ENCODE data around the gene TPPP3. TPM values are rescaled to one million over a fixed set of nuclear protein-coding genes. Genes with fewer than 3 reads are reported as not detected.

Gene TPPP3
- not detected in 2 replicates for total RNA-seq

DNA sequence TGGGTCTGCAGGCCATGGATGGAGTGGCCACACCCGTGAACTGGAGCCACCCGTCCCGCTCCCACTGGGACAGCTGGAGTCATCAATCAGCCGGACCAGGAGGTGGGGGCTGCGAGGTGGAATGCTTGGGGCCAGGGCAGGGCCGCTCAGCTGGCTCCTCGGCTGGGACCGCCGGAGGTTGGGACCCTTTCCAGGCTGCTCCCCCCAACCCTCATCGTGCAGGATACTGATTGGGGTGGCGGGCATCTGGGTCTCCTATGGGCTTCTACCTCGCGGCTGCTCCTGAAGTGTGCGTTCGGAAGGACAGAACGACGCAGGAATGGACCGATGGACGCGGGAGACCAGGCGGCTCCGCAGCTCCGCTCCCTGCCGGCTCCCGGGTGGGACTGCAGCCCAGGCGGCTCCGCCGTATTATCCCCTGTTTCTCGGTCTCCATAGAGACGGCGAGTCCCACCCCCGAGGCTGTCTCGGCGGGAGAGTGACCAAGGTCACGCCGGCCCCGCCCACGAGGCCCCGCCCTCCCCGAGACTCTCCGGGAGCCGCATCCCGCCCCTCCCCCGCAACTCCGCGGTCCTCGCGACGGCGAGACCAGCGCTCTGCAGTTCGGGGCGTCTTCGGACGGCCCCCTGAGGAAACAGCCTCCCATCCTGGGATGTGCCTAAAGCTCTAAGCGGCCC is at the start of gene TPPP3:
Gene TPPP3, minus strand, starts transcription at position 388 of the 677 bp plus-strand sequence. CDS start 2,387 bp downstream, outside the sequence.
- Mint-ChIP-seq H3K36me3 (ENCODE audit: low read depth) (no peaks in the 10 kb centered on the region), H3K4me3 (no peak within 1 kb of the TSS)
- intact Hi-C loops (cut with micrococcal nuclease), result loop anchor here (5.0 kb wide), 1 partner anchor 41 kb away; no protein-coding TSS in a partner anchor

DNA sequence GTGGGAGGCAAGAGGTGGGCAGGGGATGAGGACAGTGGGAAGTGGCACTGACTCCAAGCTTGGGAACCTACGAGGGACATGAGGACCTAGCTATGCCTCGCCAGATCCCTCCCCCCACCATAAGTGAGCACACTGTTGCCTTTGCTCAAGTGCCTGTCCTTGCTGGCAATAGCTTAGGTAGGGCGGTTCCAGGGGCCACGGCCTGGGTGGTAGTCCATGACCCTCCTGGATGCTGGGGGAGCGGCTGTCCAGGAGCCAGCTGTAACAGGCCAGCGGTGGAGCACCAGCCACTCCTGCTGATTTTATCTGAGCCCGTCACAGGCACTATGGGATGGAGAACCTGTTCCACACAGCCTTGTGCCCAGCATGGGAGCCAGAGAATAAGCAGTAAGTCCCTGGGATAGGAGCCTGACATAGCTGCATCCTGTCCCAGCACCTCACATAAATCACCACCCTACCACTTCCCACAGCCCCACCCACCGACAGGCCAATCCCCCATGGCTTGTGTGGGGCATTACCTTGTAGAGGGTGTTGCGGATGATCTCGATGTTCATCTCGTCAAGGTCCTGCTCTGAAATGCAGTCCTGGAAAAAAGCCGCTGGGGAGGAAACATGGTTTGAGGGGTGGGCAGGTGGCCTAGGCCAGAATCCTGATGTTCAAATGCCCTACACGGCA is 49.4 kb upstream of the TPPP3 start:
- Mint-ChIP-seq H3K36me3 (ENCODE audit: low read depth) (peaks cover 9% of the 10 kb centered on the region), H3K27ac (no peak overlapping the region), H3K27me3 (ENCODE audit: insufficient read depth) (no peaks in the 10 kb centered on the region), H3K4me1 (ENCODE audit: low read depth) (peaks cover 5% of the 10 kb centered on the region), H3K4me3 (no peak overlapping the region), H3K9me3 (no peaks in the 10 kb centered on the region)
- no peak for DNase-seq (ENCODE audit: low spot score)
- intact Hi-C loops (cut with micrococcal nuclease), result no loop called here

More for the DNA sequence above, at the start of gene TPPP3:
- peak; percentile 24 for DNase-seq (ENCODE audit: low spot score)
- Mint-ChIP-seq H3K27ac (peak within 1 kb of the TSS; percentile 48), H3K9me3 (no peaks in the 10 kb centered on the region), H3K4me1 (ENCODE audit: low read depth) (peaks cover 6% of the 10 kb centered on the region), H3K27me3 (ENCODE audit: insufficient read depth) (peaks cover 33% of the 10 kb centered on the region)

DNA sequence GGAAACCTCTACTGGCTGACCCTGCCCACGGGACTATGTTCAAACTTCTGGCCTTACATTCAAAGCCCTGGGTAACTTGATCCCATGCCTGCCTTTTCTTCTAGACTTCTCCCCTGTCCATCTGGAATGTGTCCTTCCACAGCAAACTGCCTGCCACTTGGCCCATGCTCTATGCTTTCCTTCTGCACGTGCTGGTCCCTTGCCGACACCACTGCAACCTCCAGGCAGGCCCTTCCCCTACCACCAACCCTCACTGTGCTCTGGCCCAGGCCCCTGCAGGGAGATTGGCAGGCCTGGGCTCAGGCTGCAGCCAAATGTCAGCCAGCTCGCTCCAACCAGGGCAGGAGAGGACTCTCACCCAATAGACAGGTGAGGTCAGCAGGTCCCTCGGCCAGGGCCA is 48.6 kb upstream of the TPPP3 start:
- Mint-ChIP-seq H3K4me1 (ENCODE audit: low read depth) (no peaks in the 10 kb centered on the region), H3K27ac (no peak overlapping the region), H3K4me3 (no peak overlapping the region), H3K36me3 (ENCODE audit: low read depth) (peaks cover 10% of the 10 kb centered on the region), H3K27me3 (ENCODE audit: insufficient read depth) (no peaks in the 10 kb centered on the region), H3K9me3 (no peaks in the 10 kb centered on the region)
- no peak for DNase-seq (ENCODE audit: low spot score)
- intact Hi-C loops (cut with micrococcal nuclease), result no loop called here

DNA sequence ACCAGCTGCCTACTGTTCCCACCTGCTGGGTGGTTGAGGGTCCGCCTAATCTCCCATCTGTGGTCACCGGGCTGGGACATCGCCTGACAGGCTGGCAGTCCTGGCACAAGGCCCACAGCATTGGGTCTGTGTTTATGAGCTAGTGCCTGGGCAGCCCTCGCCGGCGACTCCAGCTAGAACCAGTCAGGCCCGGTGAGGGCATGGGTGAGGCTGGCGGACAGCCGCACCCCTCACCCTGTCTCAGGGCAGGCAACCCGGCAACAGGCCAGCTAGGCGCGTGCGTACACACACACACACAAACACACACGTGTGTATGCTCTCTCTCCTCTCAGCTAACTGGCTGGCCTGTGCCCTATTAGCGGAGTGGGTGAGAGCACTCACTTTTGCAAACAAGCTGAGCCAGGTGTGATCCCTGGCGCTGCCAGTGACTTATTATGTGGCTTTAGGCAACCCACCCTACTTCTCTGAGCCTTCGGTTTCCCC is 48.0 kb upstream of the TPPP3 start:
- H3K27me3 Mint-ChIP-seq (ENCODE audit: insufficient read depth), result no peaks in the 10 kb centered on the region
- no peak overlapping the region for H3K4me3 Mint-ChIP-seq
- DNase-seq (ENCODE audit: low spot score), result no peak
- H3K4me1 Mint-ChIP-seq (ENCODE audit: low read depth), result no peaks in the 10 kb centered on the region
- peaks cover 10% of the 10 kb centered on the region for H3K36me3 Mint-ChIP-seq (ENCODE audit: low read depth)
- H3K9me3 Mint-ChIP-seq, result no peaks in the 10 kb centered on the region
- intact Hi-C loops (cut with micrococcal nuclease), result no loop called here
- no peak overlapping the region for H3K27ac Mint-ChIP-seq

DNA sequence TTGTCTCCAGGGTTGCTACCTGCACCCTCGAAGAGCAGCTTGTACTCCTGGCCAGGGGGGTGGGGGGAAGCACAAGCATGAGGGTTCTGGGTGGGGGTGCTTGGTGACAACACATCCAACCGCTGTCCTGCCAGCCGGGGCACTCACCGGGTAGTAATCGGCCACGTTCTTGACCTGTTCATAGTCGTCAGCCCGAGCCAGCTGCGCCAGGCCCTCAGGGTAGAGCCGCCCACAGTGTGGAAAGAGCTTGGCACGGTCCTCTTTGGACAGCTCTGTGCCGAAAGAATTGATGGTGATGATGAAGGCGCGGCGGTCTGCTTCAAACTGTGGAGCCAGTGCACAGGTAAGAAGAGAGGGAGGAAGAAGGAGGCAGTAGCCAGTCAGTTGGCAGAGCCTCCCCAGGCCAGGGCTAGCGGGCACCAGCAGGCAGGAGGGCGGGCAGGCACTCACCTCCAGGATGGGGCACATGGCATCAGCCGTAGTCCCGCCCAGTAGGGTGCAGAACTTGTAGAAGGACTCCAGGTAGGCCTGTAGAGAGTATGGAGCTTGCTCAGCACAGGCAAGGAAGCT is 45.6 kb upstream of the TPPP3 start:
- Mint-ChIP-seq H3K27me3 (ENCODE audit: insufficient read depth) (no peaks in the 10 kb centered on the region), H3K4me3 (no peak overlapping the region), H3K36me3 (ENCODE audit: low read depth) (peaks cover 10% of the 10 kb centered on the region), H3K27ac (no peak overlapping the region), H3K9me3 (no peaks in the 10 kb centered on the region), H3K4me1 (ENCODE audit: low read depth) (no peaks in the 10 kb centered on the region)
- DNase-seq (ENCODE audit: low spot score), result no peak
- intact Hi-C loops (cut with micrococcal nuclease), result no loop called here

DNA sequence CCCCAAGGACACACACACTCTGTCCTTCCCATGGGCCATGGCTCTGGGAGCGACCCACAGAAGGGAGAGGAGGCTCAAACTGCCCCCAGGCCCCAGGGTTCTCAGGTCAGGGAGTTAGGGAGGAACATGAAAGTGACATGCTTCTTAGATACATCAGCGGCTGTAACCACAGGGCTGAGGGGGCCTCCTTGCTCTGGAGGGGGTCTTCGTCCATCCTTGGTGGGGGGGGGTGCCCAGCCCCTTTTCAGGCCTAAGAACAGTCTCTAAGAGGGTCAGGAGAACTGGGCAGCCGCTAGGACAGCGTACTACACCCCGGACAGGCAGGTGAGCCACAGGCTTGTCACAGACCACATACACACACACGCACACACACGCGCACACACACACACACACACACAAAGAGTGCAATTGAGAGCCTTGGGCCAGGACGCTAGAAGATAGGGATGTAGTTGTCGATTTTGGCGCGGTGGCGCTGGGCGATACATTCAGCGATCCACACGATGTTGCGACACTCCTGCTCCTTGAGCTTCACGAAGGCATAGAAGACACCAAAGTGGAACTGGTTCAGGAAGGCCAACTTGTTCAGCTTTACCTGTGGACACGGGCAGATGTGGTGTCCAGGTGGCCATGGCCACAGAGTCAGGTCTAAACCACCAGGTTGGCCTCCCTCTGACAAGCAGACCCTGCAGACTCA is 44.9 kb upstream of the TPPP3 start:
- Mint-ChIP-seq H3K36me3 (ENCODE audit: low read depth) (peaks cover 12% of the 10 kb centered on the region), H3K4me3 (no peak overlapping the region), H3K4me1 (ENCODE audit: low read depth) (no peaks in the 10 kb centered on the region), H3K9me3 (no peaks in the 10 kb centered on the region), H3K27me3 (ENCODE audit: insufficient read depth) (no peaks in the 10 kb centered on the region), H3K27ac (no peak overlapping the region)
- no peak for DNase-seq (ENCODE audit: low spot score)
- intact Hi-C loops (cut with micrococcal nuclease), result no loop called here

DNA sequence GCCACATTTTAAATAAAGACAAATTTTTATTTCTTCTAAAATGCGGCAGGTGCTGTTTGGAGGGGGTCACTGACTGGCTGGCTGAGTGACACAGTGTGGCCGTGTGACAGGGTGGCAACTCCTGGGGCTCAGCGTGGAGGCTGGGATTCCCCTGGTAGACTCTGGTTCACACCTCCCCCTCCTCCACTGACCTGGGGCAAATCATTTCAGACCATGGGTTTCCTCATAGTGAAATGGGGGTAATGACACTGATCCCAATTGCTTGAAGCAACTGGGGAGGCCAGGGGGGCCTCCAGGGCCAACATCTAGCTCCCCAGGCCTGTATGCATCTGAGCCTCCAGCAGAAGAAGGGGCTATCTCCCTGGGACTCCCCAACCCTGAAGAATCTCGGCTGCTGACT is 44.2 kb upstream of the TPPP3 start:
- Mint-ChIP-seq H3K4me1 (ENCODE audit: low read depth) (no peaks in the 10 kb centered on the region), H3K4me3 (no peak overlapping the region), H3K9me3 (no peaks in the 10 kb centered on the region), H3K27ac (peak overlapping the region; percentile 7), H3K36me3 (ENCODE audit: low read depth) (peaks cover 12% of the 10 kb centered on the region), H3K27me3 (ENCODE audit: insufficient read depth) (peaks cover under 1% of the 10 kb centered on the region)
- DNase-seq (ENCODE audit: low spot score), result no peak
- intact Hi-C loops (cut with micrococcal nuclease), result no loop called here

DNA sequence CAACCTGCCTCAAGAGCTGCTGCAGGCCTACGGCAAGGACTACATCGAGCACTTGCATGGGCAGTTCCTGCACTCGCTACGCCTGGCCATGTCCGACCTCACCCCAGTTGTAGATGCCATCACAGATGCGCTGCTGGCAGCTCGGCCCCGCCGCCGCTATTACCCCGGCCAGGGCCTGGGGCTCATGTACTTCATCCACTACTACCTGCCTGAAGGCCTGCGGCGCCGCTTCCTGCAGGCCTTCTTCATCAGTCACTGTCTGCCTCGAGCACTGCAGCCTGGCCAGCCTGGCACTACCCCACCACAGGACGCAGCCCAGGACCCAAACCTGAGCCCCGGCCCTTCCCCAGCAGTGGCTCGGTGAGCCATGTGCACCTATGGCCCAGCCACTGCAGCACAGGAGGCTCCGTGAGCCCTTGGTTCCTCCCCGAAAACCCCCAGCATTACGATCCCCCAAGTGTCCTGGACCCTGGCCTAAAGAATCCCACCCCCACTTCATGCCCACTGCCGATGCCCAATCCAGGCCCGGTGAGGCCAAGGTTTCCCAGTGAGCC is 43.4 kb upstream of the TPPP3 start:
- no peak overlapping the region for H3K27ac Mint-ChIP-seq
- peaks cover 12% of the 10 kb centered on the region for H3K36me3 Mint-ChIP-seq (ENCODE audit: low read depth)
- H3K4me3 Mint-ChIP-seq, result no peak overlapping the region
- no peaks in the 10 kb centered on the region for H3K9me3 Mint-ChIP-seq
- peaks cover 6% of the 10 kb centered on the region for H3K27me3 Mint-ChIP-seq (ENCODE audit: insufficient read depth)
- intact Hi-C loops (cut with micrococcal nuclease), result no loop called here
- H3K4me1 Mint-ChIP-seq (ENCODE audit: low read depth), result peaks cover under 1% of the 10 kb centered on the region
- DNase-seq (ENCODE audit: low spot score), result no peak

DNA sequence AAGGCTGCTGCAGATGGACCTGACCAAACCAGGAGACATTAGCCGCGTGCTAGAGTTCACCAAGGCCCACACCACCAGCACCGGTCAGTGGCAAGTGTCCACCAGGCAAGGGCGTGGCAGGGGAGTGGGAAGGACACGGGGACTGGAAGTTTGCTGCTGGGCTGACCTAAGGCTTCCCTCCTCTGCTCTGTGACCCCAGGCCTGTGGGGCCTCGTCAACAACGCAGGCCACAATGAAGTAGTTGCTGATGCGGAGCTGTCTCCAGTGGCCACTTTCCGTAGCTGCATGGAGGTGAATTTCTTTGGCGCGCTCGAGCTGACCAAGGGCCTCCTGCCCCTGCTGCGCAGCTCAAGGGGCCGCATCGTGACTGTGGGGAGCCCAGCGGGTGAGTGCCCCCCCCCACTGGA is 42.5 kb upstream of the TPPP3 start:
- H3K4me3 Mint-ChIP-seq, result no peak overlapping the region
- no peaks in the 10 kb centered on the region for H3K9me3 Mint-ChIP-seq
- H3K4me1 Mint-ChIP-seq (ENCODE audit: low read depth), result peaks cover 4% of the 10 kb centered on the region
- intact Hi-C loops (cut with micrococcal nuclease), result no loop called here
- H3K27ac Mint-ChIP-seq, result no peak overlapping the region
- DNase-seq (ENCODE audit: low spot score), result no peak
- peaks cover 12% of the 10 kb centered on the region for H3K36me3 Mint-ChIP-seq (ENCODE audit: low read depth)
- peaks cover 6% of the 10 kb centered on the region for H3K27me3 Mint-ChIP-seq (ENCODE audit: insufficient read depth)

DNA sequence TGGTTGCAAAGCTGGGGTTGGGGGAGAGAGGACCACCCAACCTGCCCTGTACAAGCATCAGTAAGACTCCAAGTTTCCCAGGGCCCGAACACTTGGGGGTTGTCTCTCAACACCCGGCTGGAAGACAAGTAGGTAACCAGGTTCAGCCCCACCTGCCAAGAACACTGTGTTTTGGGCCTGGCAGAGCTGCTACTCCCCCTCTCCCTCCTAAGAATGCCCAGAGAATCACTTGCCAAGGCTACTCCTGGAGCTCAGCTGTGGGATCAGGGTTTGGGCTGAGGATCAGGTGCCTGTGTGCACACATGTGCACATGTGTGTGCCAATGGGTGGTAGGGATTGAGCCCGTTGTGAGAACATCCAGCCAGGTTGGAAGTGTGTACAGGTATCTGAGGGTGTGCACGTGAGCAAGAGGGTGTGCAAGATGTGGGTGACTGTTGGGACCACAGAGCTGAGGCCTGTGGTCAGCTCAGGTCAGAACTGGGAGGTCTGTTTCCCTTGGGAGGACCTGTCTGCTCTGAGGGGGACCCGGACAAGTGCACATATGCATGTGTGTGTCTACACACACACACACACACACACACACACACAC is 39.9 kb upstream of the TPPP3 start:
- peaks cover 6% of the 10 kb centered on the region for H3K36me3 Mint-ChIP-seq (ENCODE audit: low read depth)
- no peak for DNase-seq (ENCODE audit: low spot score)
- intact Hi-C loops (cut with micrococcal nuclease), result no loop called here
- H3K4me3 Mint-ChIP-seq, result no peak overlapping the region
- no peak overlapping the region for H3K27ac Mint-ChIP-seq
- H3K4me1 Mint-ChIP-seq (ENCODE audit: low read depth), result peaks cover 8% of the 10 kb centered on the region
- peaks cover 24% of the 10 kb centered on the region for H3K27me3 Mint-ChIP-seq (ENCODE audit: insufficient read depth)
- H3K9me3 Mint-ChIP-seq, result no peaks in the 10 kb centered on the region

DNA sequence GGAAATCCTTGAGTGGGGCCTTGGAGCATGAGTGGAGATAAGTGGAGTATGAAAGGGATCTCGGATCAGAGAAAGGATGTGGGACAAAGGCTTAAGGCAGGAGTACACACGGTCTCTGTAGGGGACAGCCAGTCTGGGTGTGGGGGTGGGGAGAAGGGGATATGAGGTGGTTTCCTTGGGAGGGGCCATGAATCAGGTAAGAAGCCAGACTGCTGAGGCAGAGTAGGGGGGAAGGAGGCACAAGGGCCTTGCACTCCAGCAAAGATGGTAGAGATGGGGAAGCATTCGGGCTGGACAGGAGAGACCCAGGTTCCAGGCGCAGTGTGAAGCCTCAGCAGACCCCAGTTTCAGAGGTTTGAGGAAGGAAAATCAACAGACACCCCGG is 39.2 kb upstream of the TPPP3 start:
- Mint-ChIP-seq H3K9me3 (no peaks in the 10 kb centered on the region), H3K27ac (no peak overlapping the region), H3K4me1 (ENCODE audit: low read depth) (peaks cover 8% of the 10 kb centered on the region), H3K4me3 (peak overlapping the region; percentile 50), H3K27me3 (ENCODE audit: insufficient read depth) (peaks cover 27% of the 10 kb centered on the region), H3K36me3 (ENCODE audit: low read depth) (peaks cover 2% of the 10 kb centered on the region)
- intact Hi-C loops (cut with micrococcal nuclease), result no loop called here
- DNase-seq (ENCODE audit: low spot score), result no peak

DNA sequence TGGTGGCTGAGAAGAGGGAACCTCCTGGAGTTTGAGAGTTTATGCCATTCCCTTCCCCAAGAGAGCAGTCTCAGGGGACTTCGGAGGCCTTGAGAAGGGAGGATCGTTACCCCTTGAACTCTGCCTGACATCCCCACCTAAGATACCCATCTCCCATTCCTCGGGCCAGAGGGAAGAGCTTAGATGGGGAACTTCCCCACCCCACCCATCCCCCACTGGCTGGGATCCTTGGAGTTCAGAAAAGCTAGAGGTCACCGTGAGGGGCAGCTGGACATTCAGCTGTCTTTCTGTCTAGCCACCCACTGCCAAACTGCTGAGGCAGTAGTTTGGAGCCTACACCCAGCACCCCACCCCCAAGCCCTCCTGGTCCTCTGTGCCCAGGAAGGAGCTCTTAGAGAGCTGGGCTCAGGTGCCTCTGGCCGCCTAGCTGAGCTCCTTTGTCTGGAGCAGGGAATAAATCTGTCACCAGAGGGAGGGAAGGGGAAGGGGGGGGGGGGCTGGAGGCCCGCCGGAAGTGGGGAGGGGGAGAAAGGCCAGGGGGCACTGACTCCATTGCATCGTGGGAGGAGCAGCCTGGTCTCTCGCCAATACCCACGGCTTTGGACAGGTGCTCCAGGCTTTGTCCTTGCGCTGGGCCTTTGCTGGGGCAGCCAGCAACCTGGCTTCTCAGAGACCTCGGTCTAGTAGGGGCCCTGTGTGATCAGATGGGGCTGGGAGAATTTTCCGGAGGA is 38.6 kb upstream of the TPPP3 start:
- peaks cover 31% of the 10 kb centered on the region for H3K27me3 Mint-ChIP-seq (ENCODE audit: insufficient read depth)
- no peak overlapping the region for H3K27ac Mint-ChIP-seq
- peaks cover 2% of the 10 kb centered on the region for H3K36me3 Mint-ChIP-seq (ENCODE audit: low read depth)

More for the DNA sequence above, 38.6 kb upstream of the TPPP3 start:
- H3K4me1 Mint-ChIP-seq (ENCODE audit: low read depth), result peaks cover 8% of the 10 kb centered on the region
- no peak for DNase-seq (ENCODE audit: low spot score)
- intact Hi-C loops (cut with micrococcal nuclease), result no loop called here
- no peaks in the 10 kb centered on the region for H3K9me3 Mint-ChIP-seq
- peak overlapping the region; percentile 49 for H3K4me3 Mint-ChIP-seq
